RWPE2 (cell line): ENCODE results near the gene MVK.

Source experiments
- ATAC-seq: fragments of 200-7000 bp; cut with Tn5 transposase; 3 replicates; pipeline ENCODE4 v1.9.1; 2021; ENCODE audit warnings: low read depth
- DNase-seq: peaks from one replicate; pipeline ENCODE4 v3.0.0-alpha.2; 2020; ENCODE audit warnings: low spot score
- H3K27ac ChIP-seq: fragments of 450-650 bp; 2 replicates; pipeline ENCODE4 v1.5.1; 2017; ENCODE audit warnings: mild to moderate bottlenecking; ENCODE audit not compliant: poor library complexity, severe bottlenecking
- H3K27me3 ChIP-seq: fragments of 250-450 bp; sonication (Bioruptor Pico); 2 replicates; pipeline ENCODE4 v1.5.1; 2021; ENCODE audit warnings: mild to moderate bottlenecking, moderate library complexity; ENCODE audit not compliant: insufficient read depth, poor library complexity, severe bottlenecking
- H3K36me3 ChIP-seq: fragments of 250-450 bp; sonication (Bioruptor Pico); 2 replicates; pipeline ENCODE4 v1.5.1; 2020; ENCODE audit warnings: low read depth, mild to moderate bottlenecking, moderate library complexity
- H3K4me1 ChIP-seq: fragments of 250-450 bp; sonication (Bioruptor Pico); 2 replicates; pipeline ENCODE4 v1.5.1; 2021; ENCODE audit warnings: mild to moderate bottlenecking, moderate library complexity; ENCODE audit not compliant: insufficient read depth, poor library complexity, severe bottlenecking
- H3K4me3 ChIP-seq: fragments of 250-450 bp; sonication (Bioruptor Pico); 2 replicates; pipeline ENCODE4 v1.5.1; 2021; ENCODE audit warnings: mild to moderate bottlenecking, moderate library complexity; ENCODE audit not compliant: severe bottlenecking
- H3K9me3 ChIP-seq: fragments of 250-450 bp; sonication (Bioruptor Pico); 2 replicates; pipeline ENCODE4 v1.5.1; 2021; ENCODE audit warnings: mild to moderate bottlenecking, moderate library complexity; ENCODE audit not compliant: severe bottlenecking
- CTCF ChIP-seq: fragments of 450-650 bp; IDR thresholded peaks from one replicate; pipeline ENCODE4 v1.5.1; 2017; ENCODE audit warnings: mild to moderate bottlenecking, moderate library complexity; ENCODE audit not compliant: poor library complexity, severe bottlenecking

Gene MVK

GRCh38 chr12:109604132-109604585 lies 30.6 kb downstream of the MVK start:
- ATAC-seq (no peak), DNase-seq (no peak)
- no peak for TF ChIP-seq CTCF

GRCh38 chr12:109605016-109605415 lies 31.4 kb downstream of the MVK start:
- no peak for TF ChIP-seq CTCF
- Histone ChIP-seq H3K4me1 (no peaks in the 10 kb centered on the region), H3K4me3 (no peak overlapping the region), H3K9me3 (no peaks in the 10 kb centered on the region), H3K36me3 (no peaks in the 10 kb centered on the region), H3K27ac (no peak overlapping the region), H3K27me3 (peaks cover 3% of the 10 kb centered on the region)
- no peak for DNase-seq
- no peak for ATAC-seq

More at GRCh38 chr12:109604132-109604585, 30.6 kb downstream of the MVK start:
- H3K36me3 ChIP-seq: no peaks in the 10 kb centered on the region
- peaks cover 3% of the 10 kb centered on the region for H3K27me3 ChIP-seq
- no peak overlapping the region for H3K4me3 ChIP-seq
- H3K27ac ChIP-seq: no peak overlapping the region
- no peaks in the 10 kb centered on the region for H3K9me3 ChIP-seq
- no peaks in the 10 kb centered on the region for H3K4me1 ChIP-seq

- no peak for TF ChIP-seq CTCF
- no peak for DNase-seq
- ATAC-seq: no peak
- Histone ChIP-seq H3K27ac (no peak overlapping the region), H3K9me3 (no peaks in the 10 kb centered on the region), H3K36me3 (no peaks in the 10 kb centered on the region), H3K4me1 (no peaks in the 10 kb centered on the region), H3K27me3 (peaks cover 3% of the 10 kb centered on the region), H3K4me3 (no peak overlapping the region)
Measured at GRCh38 chr12:109605599-109606228, 32.1 kb downstream of the MVK start.

- Histone ChIP-seq H3K36me3 (no peaks in the 10 kb centered on the region), H3K4me1 (no peaks in the 10 kb centered on the region)
- ATAC-seq: no peak
Measured at GRCh38 chr12:109606320-109607028, 32.9 kb downstream of the MVK start.

More at GRCh38 chr12:109606320-109607028, 32.9 kb downstream of the MVK start:
- Histone ChIP-seq H3K27me3 (peaks cover 3% of the 10 kb centered on the region), H3K9me3 (no peaks in the 10 kb centered on the region), H3K4me3 (no peak overlapping the region), H3K27ac (no peak overlapping the region)
- DNase-seq: no peak
- TF ChIP-seq CTCF: no peak
